Activated CD8-positive, alpha-beta memory T cell treated with anti-CD3 and anti-CD28 coated beads for 24 hours (primary cell): ENCODE measurements around the gene SCN9A.
"Not testable (repeated sequence)": the region's sequence is repeated elsewhere in the genome, so short reads cannot be mapped to it uniquely, and the experiment has no call there.

Source experiments
- DNase-seq: peaks from one replicate; pipeline ENCODE4 v3.0.0-alpha.2; 2020

The SCN9A gene

GRCh38 chr2:166373951-166374350, 1.8 kb downstream of the SCN9A start:
- no peak for DNase-seq

GRCh38 chr2:166373539-166373938, 2.2 kb downstream of the SCN9A start:
- no peak for DNase-seq

- no peak for DNase-seq
Measured at GRCh38 chr2:166373105-166373504, 2.6 kb downstream of the SCN9A start.

- no peak for DNase-seq
Measured at GRCh38 chr2:166372046-166372445, 3.7 kb downstream of the SCN9A start.

- DNase-seq: no peak
Measured at GRCh38 chr2:166365803-166366420, 9.8 kb downstream of the SCN9A start.

GRCh38 chr2:166365239-166365638, 10.5 kb downstream of the SCN9A start:
- DNase-seq: no peak

GRCh38 chr2:166364476-166365161, 11.1 kb downstream of the SCN9A start:
- DNase-seq: no peak

- no peak for DNase-seq
Measured at GRCh38 chr2:166361351-166362153, 14.2 kb downstream of the SCN9A start.

- no peak for DNase-seq
Measured at GRCh38 chr2:166360906-166361305, 14.8 kb downstream of the SCN9A start.

- DNase-seq: no peak
Measured at GRCh38 chr2:166360426-166360825, 15.3 kb downstream of the SCN9A start.

GRCh38 chr2:166357950-166358321, 17.8 kb downstream of the SCN9A start:
- DNase-seq: not testable (repeated sequence)

- DNase-seq: no peak
Measured at GRCh38 chr2:166357068-166357949, 18.4 kb downstream of the SCN9A start.

GRCh38 chr2:166351319-166351718, 24.4 kb downstream of the SCN9A start:
- DNase-seq: no peak

GRCh38 chr2:166350525-166350924, 25.2 kb downstream of the SCN9A start:
- DNase-seq: no peak

GRCh38 chr2:166344286-166345113, 31.2 kb downstream of the SCN9A start:
- no peak for DNase-seq

GRCh38 chr2:166343467-166343866, 32.3 kb downstream of the SCN9A start:
- no peak for DNase-seq

- no peak for DNase-seq
Measured at GRCh38 chr2:166341426-166341825, 34.3 kb downstream of the SCN9A start.

GRCh38 chr2:166338831-166339339, 36.9 kb downstream of the SCN9A start:
- no peak for DNase-seq

- no peak for DNase-seq
Measured at GRCh38 chr2:166337932-166338331, 37.8 kb downstream of the SCN9A start.

- DNase-seq: no peak
Measured at GRCh38 chr2:166335284-166335683, 40.5 kb downstream of the SCN9A start.

- no peak for DNase-seq
Measured at GRCh38 chr2:166334805-166335204, 40.9 kb downstream of the SCN9A start.

GRCh38 chr2:166333801-166334200, 41.9 kb downstream of the SCN9A start:
- DNase-seq: no peak
